HCT116 (cell line): Measurements from ENCODE around the gene RDH8. TPM values are rescaled to one million over a fixed set of nuclear protein-coding genes. Genes with fewer than 3 reads are reported as not detected.

Experiments
- ATAC-seq: fragments of 200-7000 bp; cut with Tn5 transposase; 2 replicates; pipeline ENCODE4 v1.9.1; 2020; ENCODE audit warnings: mild to moderate bottlenecking, moderate library complexity
- BruUV-seq: library from RNA; stranded (reverse); fragments of 400-500 nt; replicated peaks from 2 replicates; lab custom pipeline; 2021; lab: Mats Ljungman, UMichigan
- CTCF ChIA-PET: fragments of 300-600 bp; sonication (Branson Sonifier 250); formaldehyde crosslinking; loops from one replicate; lab custom pipeline; 2021; ENCODE audit warnings: antibody characterized with exemption; lab: Charles Lee
- POLR2A ChIA-PET: fragments of 300-600, 350-600 bp; sonication (Branson Sonifier 250); formaldehyde crosslinking; loops from one replicate; lab custom pipeline; 2021; ENCODE audit warnings: antibody characterized with exemption; lab: Charles Lee
- RAD21 ChIA-PET, 2 experiments: fragments of 300-600 bp; sonication (Branson Sonifier 250); formaldehyde crosslinking; loops; one replicate each; lab custom pipeline; 2023; ENCODE audit warnings: low total read pairs in 2 of 2; ENCODE audit not compliant: uncharacterized antibody in 2 of 2, unreplicated experiment in 2 of 2, low non-redundant PET in 1 of 2; lab: Charles Lee
- DNase-seq: peaks from one replicate; pipeline ENCODE4 v3.0.0-alpha.2; 2010; ENCODE audit warnings: low read depth, low spot score
- H2AFZ ChIP-seq: fragments of 200-600 bp; shearing (Covaris generic), sonication (generic); 2 replicates; pipeline ENCODE4 v1.6.1; 2017; ENCODE audit warnings: low read depth, mixed run types, mixed read lengths, antibody characterized with exemption, low read length; ENCODE audit not compliant: poor library complexity, severe bottlenecking
- H3K27ac ChIP-seq: 2 replicates; pipeline ENCODE4 v1.5.1; 2012; ENCODE audit warnings: low read depth, low read length
- H3K27me3 ChIP-seq: fragments of 200-600 bp; sonication (generic); 2 replicates; pipeline ENCODE4 v1.6.1; 2016; ENCODE audit warnings: mixed run types, low read length, mixed read lengths; ENCODE audit not compliant: insufficient read depth
- H3K36me3 ChIP-seq, 2 experiments: fragments of 200-500 bp in 1 of 2; fragments of 200-600 bp in 1 of 2; sonication (Bioruptor generic) in 1 of 2; sonication (generic) in 1 of 2; 2 replicates each; pipeline versions ENCODE4 v1.5.1 to v1.6.1; 2014 to 2016; ENCODE audit warnings: low read length in 2 of 2, inconsistent platforms in 1 of 2, mixed read lengths in 1 of 2, mixed run types in 1 of 2; ENCODE audit not compliant: insufficient read depth in 2 of 2, control insufficient read depth in 1 of 2
- H3K4me1 ChIP-seq, 2 experiments: fragments of 200-600 bp in 1 of 2; sonication (generic) in 1 of 2; 2 replicates each; pipeline versions ENCODE4 v1.5.1 to v1.6.1; 2012 to 2017; ENCODE audit warnings: low read length in 2 of 2, inconsistent platforms in 1 of 2, mild to moderate bottlenecking in 1 of 2, mixed read lengths in 1 of 2, mixed run types in 1 of 2, moderate library complexity in 1 of 2; ENCODE audit not compliant: insufficient read depth in 2 of 2, control insufficient read depth in 1 of 2
- H3K4me2 ChIP-seq: fragments of 200-600 bp; sonication (generic); 2 replicates; pipeline ENCODE4 v1.6.1; 2017; ENCODE audit warnings: mixed run types, low read length, mixed read lengths
- H3K4me3 ChIP-seq, 2 experiments: fragments of 200-600 bp in 1 of 2; sonication (generic) in 1 of 2; replicated peaks in 1 of 2; 2 replicates each; pipeline ENCODE4 v1.5.1; 2011 to 2016; ENCODE audit warnings: low read length in 2 of 2, control low read depth in 1 of 2, low read depth in 1 of 2, mild to moderate bottlenecking in 1 of 2, mixed read lengths in 1 of 2, mixed run types in 1 of 2
- H3K79me2 ChIP-seq: fragments of 200-600 bp; sonication (generic); 2 replicates; pipeline ENCODE4 v1.6.1; 2017; ENCODE audit warnings: mild to moderate bottlenecking, mixed run types, low read length, moderate library complexity, mixed read lengths; ENCODE audit not compliant: insufficient read depth
- H3K9ac ChIP-seq: fragments of 200-600 bp; sonication (generic); 2 replicates; pipeline ENCODE4 v1.6.1; 2016; ENCODE audit warnings: low read length, mixed read lengths
- H3K9me2 ChIP-seq: fragments of 200-600 bp; sonication (generic), shearing (Covaris generic); 2 replicates; pipeline ENCODE4 v1.6.1; 2017; ENCODE audit warnings: mixed run types, mild to moderate bottlenecking, moderate library complexity; ENCODE audit not compliant: insufficient read depth
- H3K9me3 ChIP-seq, 2 experiments: fragments of 200-500 bp in 1 of 2; fragments of 200-600 bp in 1 of 2; sonication (Bioruptor generic) in 1 of 2; sonication (generic) in 1 of 2; 2 replicates each; pipeline ENCODE4 v1.6.1; 2014 to 2017; ENCODE audit warnings: low read length in 2 of 2, mixed read lengths in 2 of 2, inconsistent platforms in 1 of 2, low read depth in 1 of 2, mild to moderate bottlenecking in 1 of 2, mixed run types in 1 of 2, moderate library complexity in 1 of 2; ENCODE audit not compliant: control insufficient read depth in 1 of 2, insufficient read depth in 1 of 2
- H4K20me1 ChIP-seq: fragments of 200-600 bp; sonication (generic), shearing (Covaris generic); 2 replicates; pipeline ENCODE4 v1.6.1; 2017; ENCODE audit warnings: mixed run types, mild to moderate bottlenecking, moderate library complexity; ENCODE audit not compliant: insufficient read depth
- ATF3 ChIP-seq: IDR thresholded peaks from 2 replicates; pipeline ENCODE4 v1.6.1; 2012
- CBX3 ChIP-seq: IDR thresholded peaks from 2 replicates; pipeline ENCODE4 v1.6.1; 2012; ENCODE audit warnings: low read depth
- CEBPB ChIP-seq: IDR thresholded peaks from 2 replicates; pipeline ENCODE4 v1.6.1; 2012; ENCODE audit warnings: low read depth
- ELF1 ChIP-seq: IDR thresholded peaks from 2 replicates; pipeline ENCODE4 v1.6.1; 2012; ENCODE audit warnings: low read depth, borderline replicate concordance
- EZH2 ChIP-seq: fragments of 200-600 bp; sonication (generic); IDR thresholded peaks from 2 replicates; pipeline ENCODE4 v1.6.1; 2017; ENCODE audit warnings: antibody characterized with exemption, mixed run types
- POLR2AphosphoS5 ChIP-seq: IDR thresholded peaks from 2 replicates; pipeline ENCODE4 v1.6.1; 2011; ENCODE audit warnings: mild to moderate bottlenecking, low read depth, low read length, moderate library complexity
- SP1 ChIP-seq: IDR thresholded peaks from 2 replicates; pipeline ENCODE4 v1.6.1; 2012; ENCODE audit warnings: low read depth
- TCF7L2 ChIP-seq: IDR thresholded peaks from 2 replicates; pipeline ENCODE4 v1.7.0; 2011; ENCODE audit warnings: borderline replicate concordance, inconsistent platforms; ENCODE audit not compliant: insufficient read depth, insufficient read length; ENCODE audit errors: extremely low read depth
- YY1 ChIP-seq: IDR thresholded peaks from 2 replicates; pipeline ENCODE4 v1.6.1; 2011; ENCODE audit warnings: low read length, low read depth, moderate library complexity, mild to moderate bottlenecking; ENCODE audit not compliant: insufficient replicate concordance; ENCODE audit errors: extremely low read depth
- ZNF274 ChIP-seq: fragments of 200-500 bp; sonication (Bioruptor generic); IDR thresholded peaks from 2 replicates; pipeline ENCODE4 v1.6.1; 2014; ENCODE audit warnings: mild to moderate bottlenecking, low read depth, low read length, inconsistent platforms
- intact Hi-C: fragments of 100-400 bp; cut with micrococcal nuclease; formaldehyde crosslinking; loops from 2 replicates; pipeline ENCODE4 v1.10.0; 2022
- total RNA-seq: library from RNA; stranded (reverse); gene quantifications from one replicate; pipeline ENCODE4 v1.2.1, GENCODE V29; 2021; ENCODE audit not compliant: unreplicated experiment
- TF ChIP-seq, protein P1 (sequence below): IDR thresholded peaks from 2 replicates; pipeline ENCODE4 v1.6.1; 2012

RDH8 gene
- total RNA-seq, 1 experiment from 2014 or later = not detected

DNA sequence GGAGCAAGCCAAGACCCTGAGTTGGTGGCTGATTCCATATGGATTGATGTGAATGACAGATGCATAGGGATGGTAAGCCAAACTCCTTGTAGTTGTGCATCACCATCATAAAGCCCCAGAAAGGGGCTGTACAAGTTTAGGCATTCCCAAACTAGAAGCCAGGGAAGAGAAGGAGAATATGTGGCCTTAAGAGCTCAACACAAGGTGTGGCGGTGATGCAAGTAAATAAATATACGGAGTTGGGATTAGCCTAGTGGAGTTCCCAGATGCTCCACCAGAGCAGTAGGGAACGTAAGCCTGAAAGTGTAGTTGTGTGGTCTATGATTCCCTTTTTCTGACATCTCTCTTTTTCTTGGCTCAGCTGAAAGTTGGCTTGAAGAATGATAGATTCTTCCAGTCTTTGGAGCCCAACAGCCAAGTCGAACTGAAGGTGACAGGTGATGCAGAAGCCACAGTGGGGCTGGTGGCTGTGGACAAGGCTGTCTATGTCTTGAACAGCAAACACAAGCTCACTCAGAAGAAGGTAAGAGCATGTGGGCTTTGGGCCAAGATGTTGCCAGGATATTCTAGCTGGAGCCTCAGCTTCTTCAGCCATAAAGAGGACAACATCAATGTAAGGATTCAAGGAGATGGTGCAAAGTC lies 30.1 kb downstream of the RDH8 start:
- H4K20me1 ChIP-seq = no peaks in the 10 kb centered on the region
- intact Hi-C loops = no loop called here
- TF ChIP-seq ELF1 (no peak), POLR2AphosphoS5 (no peak), ZNF274 (no peak), ATF3 (no peak), EZH2 (no peak), CEBPB (no peak), CBX3 (no peak), TCF7L2 (no peak)
- TF ChIP-seq, protein P1, sequence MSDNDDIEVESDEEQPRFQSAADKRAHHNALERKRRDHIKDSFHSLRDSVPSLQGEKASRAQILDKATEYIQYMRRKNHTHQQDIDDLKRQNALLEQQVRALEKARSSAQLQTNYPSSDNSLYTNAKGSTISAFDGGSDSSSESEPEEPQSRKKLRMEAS = no peak
- TF ChIP-seq, all 23 proteins: peak for 0
- Histone ChIP-seq H3K9ac (no peak overlapping the region), H2AFZ (no peak overlapping the region), H3K36me3 (no peaks in the 10 kb centered on the region), H3K4me2 (no peak overlapping the region), H3K4me3 (no peak overlapping the region), H3K79me2 (no peaks in the 10 kb centered on the region), H3K9me3 (no peaks in the 10 kb centered on the region), H3K4me1 (no peaks in the 10 kb centered on the region), H3K9me2 (no peaks in the 10 kb centered on the region), H3K27ac (no peak overlapping the region), H3K27me3 (peaks cover 12% of the 10 kb centered on the region; the same call in 1 of the 2 replicates)
- RAD21 ChIA-PET = no interaction called here
- no peak for DNase-seq
- CTCF ChIA-PET = interaction anchor here (1.8 kb wide), 1 partner anchor 16 kb away, joined by 4 read pairs; no protein-coding TSS in a partner anchor
- no TSS peak for BruUV-seq
- ATAC-seq = no peak
- POLR2A ChIA-PET = no interaction called here

DNA sequence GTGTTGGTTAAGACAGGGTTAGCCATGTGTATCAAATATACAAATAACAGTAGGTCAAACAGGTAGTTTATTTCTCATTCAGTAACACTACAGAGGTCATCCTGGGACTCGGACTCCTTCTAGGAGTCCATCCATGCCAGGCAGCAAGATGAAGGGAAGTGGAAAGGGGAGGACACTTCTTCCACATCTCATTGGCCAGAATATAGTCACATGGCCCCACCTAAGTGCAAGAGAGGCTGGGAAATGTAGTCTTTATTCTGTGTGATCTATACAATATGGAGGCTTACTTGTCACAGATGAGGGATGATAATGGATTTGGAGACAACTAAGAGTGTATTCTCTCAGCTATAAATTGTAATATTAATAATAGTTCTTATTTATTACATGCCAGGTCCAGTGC lies 31.1 kb downstream of the RDH8 start:
- Histone ChIP-seq H3K9me2 (no peaks in the 10 kb centered on the region), H3K9ac (no peak overlapping the region), H3K79me2 (no peaks in the 10 kb centered on the region), H2AFZ (no peak overlapping the region), H3K27ac (no peak overlapping the region), H3K4me1 (no peaks in the 10 kb centered on the region), H3K27me3 (peaks cover 7% of the 10 kb centered on the region; the same call in 1 of the 2 replicates), H3K4me3 (no peak overlapping the region), H4K20me1 (no peaks in the 10 kb centered on the region), H3K4me2 (0 out of 2 replicates have a peak overlapping the region, but pooled peaks have one; percentile 2), H3K9me3 (no peaks in the 10 kb centered on the region), H3K36me3 (no peaks in the 10 kb centered on the region)
- ATAC-seq (peak; percentile 97), DNase-seq (peak; percentile 61)
- RAD21 ChIA-PET = no interaction called here
- intact Hi-C loops = no loop called here
- POLR2A ChIA-PET = no interaction called here
- TF ChIP-seq CBX3 = peak; percentile 15; the same call in 1 of the 2 replicates
- peak; percentile 86 for TF ChIP-seq YY1
- TF ChIP-seq POLR2AphosphoS5 = no peak
- peak; percentile 63; the same call in 1 of the 2 replicates for TF ChIP-seq SP1
- no peak for TF ChIP-seq TCF7L2
- CTCF ChIA-PET = interaction anchor here (1.8 kb wide), 1 partner anchor 17 kb away, joined by 4 read pairs; no protein-coding TSS in a partner anchor
- no TSS peak for BruUV-seq
